OCI-LY7 (cell line): ENCODE data around the gene NTPCR. TPM values are rescaled to one million over a fixed set of nuclear protein-coding genes. Genes with fewer than 3 reads are reported as not detected.

Experiments used
- BruUV-seq: library from RNA; stranded (reverse); fragments of 400-500 nt; replicated peaks from 2 replicates; lab custom pipeline; 2021; lab: Mats Ljungman, UMichigan
- CTCF ChIA-PET: fragments of 300-600 bp; sonication (Branson Sonifier 250); formaldehyde crosslinking; loops from one replicate; lab custom pipeline; 2022; ENCODE audit warnings: antibody characterized with exemption; ENCODE audit not compliant: unreplicated experiment; lab: Charles Lee
- POLR2A ChIA-PET: fragments of 300-600 bp; sonication (Branson Sonifier 250); formaldehyde crosslinking; loops from one replicate; lab custom pipeline; 2022; ENCODE audit warnings: antibody characterized with exemption; lab: Charles Lee
- DNase-seq: peaks from one replicate; pipeline ENCODE4 v3.0.0-alpha.2; 2015; ENCODE audit warnings: low spot score
- H2AFZ ChIP-seq: fragments of 200-600 bp; sonication (generic), shearing (Covaris generic); 2 replicates; pipeline ENCODE4 v1.6.1; 2014; ENCODE audit warnings: mild to moderate bottlenecking, antibody characterized with exemption, low read length, moderate library complexity
- H3K27ac ChIP-seq: fragments of 200-600 bp; sonication (generic); 2 replicates; pipeline ENCODE4 v1.5.1; 2014; ENCODE audit warnings: mixed run types, low read depth, mild to moderate bottlenecking, moderate library complexity, low read length, inconsistent platforms; ENCODE audit not compliant: poor library complexity, severe bottlenecking
- H3K36me3 ChIP-seq: fragments of 200-600 bp; sonication (generic); 2 replicates; pipeline ENCODE4 v1.6.1; 2014; ENCODE audit warnings: mild to moderate bottlenecking, antibody characterized with exemption, low read length, moderate library complexity, mixed read lengths; ENCODE audit not compliant: insufficient read depth
- H3K4me1 ChIP-seq: fragments of 200-600 bp; sonication (generic); 2 replicates; pipeline ENCODE4 v1.5.1; 2014; ENCODE audit warnings: mild to moderate bottlenecking, low read length; ENCODE audit not compliant: insufficient read depth, poor library complexity, severe bottlenecking
- H3K4me2 ChIP-seq: fragments of 200-600 bp; sonication (generic); 2 replicates; pipeline ENCODE4 v1.6.1; 2014; ENCODE audit warnings: mild to moderate bottlenecking, low read length
- H3K4me3 ChIP-seq: fragments of 200-600 bp; sonication (generic); 2 replicates; pipeline ENCODE4 v1.5.1; 2014; ENCODE audit warnings: mild to moderate bottlenecking, low read depth, low read length; ENCODE audit not compliant: poor library complexity, severe bottlenecking
- H3K79me2 ChIP-seq: fragments of 200-600 bp; sonication (generic); 2 replicates; pipeline ENCODE4 v1.6.1; 2016; ENCODE audit warnings: low read depth, mild to moderate bottlenecking, low read length, moderate library complexity, mixed read lengths; ENCODE audit not compliant: insufficient read depth
- H3K9me2 ChIP-seq: fragments of 200-600 bp; sonication (generic); 2 replicates; pipeline ENCODE4 v1.6.1; 2016; ENCODE audit warnings: mild to moderate bottlenecking, low read length, mixed read lengths; ENCODE audit not compliant: insufficient read depth
- H3K9me3 ChIP-seq: fragments of 200-600 bp; sonication (generic); 2 replicates; pipeline ENCODE4 v1.6.1; 2014; ENCODE audit warnings: mild to moderate bottlenecking, mixed run types, low read length, mixed read lengths
- H4K20me1 ChIP-seq: fragments of 200-600 bp; sonication (generic); 2 replicates; pipeline ENCODE4 v1.6.1; 2014; ENCODE audit warnings: mild to moderate bottlenecking, antibody characterized with exemption, low read length, moderate library complexity, mixed read lengths; ENCODE audit not compliant: insufficient read depth
- CTCF ChIP-seq: fragments of 200-600 bp; sonication (generic); conservative IDR thresholded peaks from 2 replicates; pipeline ENCODE4 v1.5.1; 2014; ENCODE audit warnings: mild to moderate bottlenecking, antibody characterized with exemption, low read length, moderate library complexity, mixed read lengths
- EZH2phosphoT487 ChIP-seq: fragments of 200-600 bp; sonication (generic); IDR thresholded peaks from 2 replicates; pipeline ENCODE4 v1.6.1; 2018; ENCODE audit warnings: low read depth, borderline replicate concordance, mild to moderate bottlenecking, mixed run types, antibody characterized with exemption, low read length, moderate library complexity, mixed read lengths
- intact Hi-C: fragments of 100-400 bp; cut with micrococcal nuclease; formaldehyde crosslinking; loops from one replicate; pipeline ENCODE4 v1.10.0; 2022; ENCODE audit not compliant: unreplicated experiment
- total RNA-seq, 2 experiments: library from RNA; depleted of rRNA in 1 of 2; stranded (reverse); fragments of >200 nt in 1 of 2; shearing (Covaris generic) in 1 of 2; gene quantifications; 2 replicates each; pipeline ENCODE4 v1.2.3, GENCODE V29; 2014 to 2022

Gene NTPCR
- total RNA-seq, 2 experiments from 2014 or later, result 17.3 to 39.1 TPM

- no peak overlapping the region for H2AFZ ChIP-seq
- BruUV-seq, result no TSS peak
Measured at GRCh38 chr1:232966663-232967062, 16.3 kb downstream of the NTPCR start.

GRCh38 chr1:232968391-232968790, 18.0 kb downstream of the NTPCR start:
- CTCF ChIA-PET, result no interaction called here
- POLR2A ChIA-PET, result interaction anchor here (1.0 to 1.4 kb wide), 2 partner anchors 12 to 17 kb away, joined by 3 to 4 read pairs; no protein-coding TSS in a partner anchor
- Histone ChIP-seq H3K4me1 (no peaks in the 10 kb centered on the region), H4K20me1 (no peaks in the 10 kb centered on the region), H3K79me2 (no peaks in the 10 kb centered on the region), H3K4me2 (no peak overlapping the region), H3K9me2 (no peaks in the 10 kb centered on the region), H3K9me3 (peaks cover 2% of the 10 kb centered on the region; the same call in 1 of the 2 replicates), H3K27ac (no peak overlapping the region), H3K4me3 (no peak overlapping the region), H3K36me3 (peaks cover 52% of the 10 kb centered on the region), H2AFZ (no peak overlapping the region)
- TF ChIP-seq EZH2phosphoT487, result no peak
- TF ChIP-seq CTCF, result no peak
- intact Hi-C loops, result no loop called here
- no TSS peak for BruUV-seq
- no peak for DNase-seq

More at GRCh38 chr1:232966663-232967062, 16.3 kb downstream of the NTPCR start:
- H3K4me1 ChIP-seq, result no peaks in the 10 kb centered on the region
- no peak overlapping the region for H3K4me2 ChIP-seq
- no peaks in the 10 kb centered on the region for H3K9me3 ChIP-seq
- H3K4me3 ChIP-seq, result no peak overlapping the region
- ChIA-PET POLR2A (interaction anchor here (0.6 to 1.4 kb wide), 3 partner anchors 15 to 819 kb away, joined by 3 to 4 read pairs (median 4); no protein-coding TSS in a partner anchor), CTCF (no interaction called here)
- no peak for TF ChIP-seq EZH2phosphoT487
- no peak for TF ChIP-seq CTCF
- intact Hi-C loops, result no loop called here
- H3K79me2 ChIP-seq, result no peaks in the 10 kb centered on the region
- no peaks in the 10 kb centered on the region for H3K9me2 ChIP-seq
- no peak overlapping the region for H3K27ac ChIP-seq
- peaks cover 39% of the 10 kb centered on the region for H3K36me3 ChIP-seq
- H4K20me1 ChIP-seq, result no peaks in the 10 kb centered on the region
- DNase-seq, result no peak

- intact Hi-C loops, result no loop called here
- H3K36me3 ChIP-seq, result peaks cover 55% of the 10 kb centered on the region
Measured at GRCh38 chr1:232968965-232969364, 18.6 kb downstream of the NTPCR start.

More at GRCh38 chr1:232968965-232969364, 18.6 kb downstream of the NTPCR start:
- Histone ChIP-seq H3K27ac (no peak overlapping the region), H4K20me1 (no peaks in the 10 kb centered on the region), H3K4me1 (no peaks in the 10 kb centered on the region), H3K4me2 (no peak overlapping the region), H3K9me3 (peaks cover 8% of the 10 kb centered on the region; the same call in 1 of the 2 replicates), H3K79me2 (no peaks in the 10 kb centered on the region), H3K9me2 (no peaks in the 10 kb centered on the region), H3K4me3 (no peak overlapping the region), H2AFZ (no peak overlapping the region)
- ChIA-PET CTCF (no interaction called here), POLR2A (interaction anchor here (1.0 kb wide), 1 partner anchor 12 kb away, joined by 3 read pairs; no protein-coding TSS in a partner anchor)
- DNase-seq, result peak; percentile 7
- no peak for TF ChIP-seq EZH2phosphoT487
- no peak for TF ChIP-seq CTCF
- BruUV-seq, result no TSS peak
